B cell (primary cell): ENCODE data around the gene ATP6V0A1. TPM values are rescaled to one million over a fixed set of nuclear protein-coding genes. Genes with fewer than 3 reads are reported as not detected.
A peak's percentile ranks its signal among the peaks of the same experiment; 100 is the strongest.

ENCODE experiments used
- ATAC-seq: fragments of 200-7000 bp; cut with Tn5 transposase; one replicate; pipeline ENCODE4 v1.10.0; 2021; ENCODE audit warnings: low read depth, mild to moderate bottlenecking, moderate number of reproducible peaks, moderate library complexity
- CTCF ChIA-PET: fragments of 350-600 bp; sonication (Branson Sonifier 250); formaldehyde crosslinking; loops from one replicate; lab custom pipeline; 2021; ENCODE audit warnings: antibody characterized with exemption, inconsistent platforms; lab: Charles Lee
- POLR2A ChIA-PET: fragments of 350-600 bp; sonication (Branson Sonifier 250); formaldehyde crosslinking; loops from one replicate; lab custom pipeline; 2021; ENCODE audit warnings: antibody characterized with exemption; lab: Charles Lee
- DNase-seq: peaks from one replicate; pipeline ENCODE4 v3.0.0; 2013
- H2AFZ ChIP-seq: 2 replicates; pipeline ENCODE4 v1.6.1; 2012; ENCODE audit warnings: mild to moderate bottlenecking, low read depth, low read length; ENCODE audit not compliant: insufficient read depth, poor library complexity, severe bottlenecking
- H3K27ac ChIP-seq, 2 donors: 1 replicate in 1 of 2; 2 replicates in 1 of 2; pipeline ENCODE4 v1.5.1; 2012 to 2013; ENCODE audit warnings: low read length in 2 of 2, mild to moderate bottlenecking in 2 of 2, moderate library complexity in 1 of 2
- H3K27me3 ChIP-seq, 4 experiments: fragments of 200-600 bp in 1 of 4; sonication (generic) in 1 of 4; replicated peaks in 1 of 4; 1 replicate in 2 of 4; 2 replicates in 2 of 4; pipeline versions ENCODE4 v1.6.1 to v1.7.0; 2013 to 2016; ENCODE audit warnings: low read length in 3 of 4, mild to moderate bottlenecking in 2 of 4, mixed read lengths in 1 of 4, moderate library complexity in 1 of 4; ENCODE audit not compliant: insufficient read depth in 4 of 4, control insufficient read depth in 3 of 4; ENCODE audit errors: control extremely low read depth in 1 of 4
- H3K36me3 ChIP-seq, 2 experiments: replicated peaks in 1 of 2; 1 replicate in 1 of 2; 2 replicates in 1 of 2; pipeline versions ENCODE4 v1.6.1 to v1.7.1; 2013; ENCODE audit warnings: low read length in 1 of 2; ENCODE audit not compliant: insufficient read depth in 2 of 2, control insufficient read depth in 1 of 2; ENCODE audit errors: control extremely low read depth in 1 of 2, extremely low read depth in 1 of 2
- H3K4me1 ChIP-seq, 2 donors: fragments of 200-600 bp in 1 of 2; sonication (generic) in 1 of 2; 1 replicate in 1 of 2; 2 replicates in 1 of 2; pipeline versions ENCODE4 v1.5.1 to v1.6.1; 2013 to 2017; ENCODE audit warnings: low read length in 2 of 2; ENCODE audit not compliant: control insufficient read depth in 2 of 2, insufficient read depth in 2 of 2
- H3K4me2 ChIP-seq: replicated peaks from 2 replicates; pipeline ENCODE3; 2012; ENCODE audit warnings: mild to moderate bottlenecking, low read depth, low read length; ENCODE audit not compliant: poor library complexity, severe bottlenecking
- H3K4me3 ChIP-seq, 5 experiments: fragments of 200-600 bp in 1 of 5; sonication (generic) in 1 of 5; 1 replicate in 3 of 5; 2 replicates in 2 of 5; pipeline versions ENCODE4 v1.5.1 to v1.7.0; 2011 to 2016; ENCODE audit warnings: low read length in 4 of 5, mild to moderate bottlenecking in 4 of 5, low read depth in 2 of 5, control low read depth in 1 of 5, moderate library complexity in 1 of 5; ENCODE audit not compliant: insufficient read depth in 1 of 5; ENCODE audit errors: control extremely low read depth in 1 of 5, extremely low read depth in 1 of 5
- H3K79me2 ChIP-seq: fragments of 200-600 bp; sonication (generic); one replicate; pipeline ENCODE4 v1.6.0; 2016; ENCODE audit warnings: low read length; ENCODE audit not compliant: control insufficient read depth, insufficient read depth
- H3K9ac ChIP-seq: fragments of 200-600 bp; sonication (generic); 2 replicates; pipeline ENCODE4 v1.6.1; 2017; ENCODE audit warnings: mild to moderate bottlenecking, low read length, moderate library complexity
- H3K9me3 ChIP-seq, 3 donors: one replicate each; pipeline versions ENCODE4 v1.6.1 to v1.7.1; 2013; ENCODE audit warnings: low read length in 2 of 3; ENCODE audit not compliant: control insufficient read depth in 2 of 3, insufficient read depth in 1 of 3; ENCODE audit errors: control extremely low read depth in 1 of 3
- H4K20me1 ChIP-seq: 2 replicates; pipeline ENCODE4 v1.6.0; 2012; ENCODE audit warnings: mild to moderate bottlenecking, low read length; ENCODE audit not compliant: insufficient read depth, control insufficient read depth, poor library complexity, severe bottlenecking
- H3K27ac Mint-ChIP-seq: one replicate; pipeline ENCODE4 v1.8.0; 2021; ENCODE audit warnings: mixed read lengths
- H3K27me3 Mint-ChIP-seq: one replicate; pipeline ENCODE4 v1.8.0; 2021; ENCODE audit warnings: mixed read lengths
- H3K4me1 Mint-ChIP-seq: one replicate; pipeline ENCODE4 v1.8.0; 2021; ENCODE audit warnings: mixed read lengths
- H3K4me3 Mint-ChIP-seq: one replicate; pipeline ENCODE4 v1.8.0; 2021; ENCODE audit warnings: mixed read lengths
- H3K9me3 Mint-ChIP-seq: one replicate; pipeline ENCODE4 v1.8.0; 2022; ENCODE audit warnings: mixed read lengths; ENCODE audit not compliant: insufficient read depth
- EZH2 ChIP-seq: IDR thresholded peaks from 2 replicates; pipeline ENCODE4 v1.6.1; 2012; ENCODE audit warnings: borderline replicate concordance, low read depth, mild to moderate bottlenecking, moderate library complexity, low read length; ENCODE audit not compliant: insufficient read depth, poor library complexity, severe bottlenecking
- WGBS: methylation state at CpG from one replicate; pipeline ENCODE4 v1.1.5; 2013; ENCODE audit warnings: missing lambda C conversion rate; ENCODE audit not compliant: insufficient coverage; 5-methylcytosine and 5-hydroxymethylcytosine counted together
- intact Hi-C: fragments of 100-400 bp; cut with micrococcal nuclease; formaldehyde crosslinking; loops from one replicate; pipeline ENCODE4 v1.10.0; 2022
- polyA plus RNA-seq: library from polyadenylated mRNA; depleted of rRNA; stranded (reverse); fragments of >200 nt; gene quantifications from 2 replicates; pipeline ENCODE4 v1.2.3, GENCODE V29; 2012
- total RNA-seq, 2 donors: library from RNA; stranded (reverse); fragments of 120-200 nt in 1 of 2; gene quantifications; 1 replicate in 1 of 2; 2 replicates in 1 of 2; pipeline versions ENCODE4 v1.2.3 to v1.2.4, GENCODE V29; 2013 to 2022
- TF ChIP-seq, protein P1 (sequence below): fragments of 200-600 bp; IDR thresholded peaks from one replicate; pipeline ENCODE4 v1.8.0; 2022; ENCODE audit warnings: antibody characterized with exemption, mild to moderate bottlenecking

The ATP6V0A1 gene
- total and polyA plus RNA-seq, 2 donors (not counting 1 experiment from before 2014, with no cell fraction given) = 59.1 to 90.9 TPM

DNA sequence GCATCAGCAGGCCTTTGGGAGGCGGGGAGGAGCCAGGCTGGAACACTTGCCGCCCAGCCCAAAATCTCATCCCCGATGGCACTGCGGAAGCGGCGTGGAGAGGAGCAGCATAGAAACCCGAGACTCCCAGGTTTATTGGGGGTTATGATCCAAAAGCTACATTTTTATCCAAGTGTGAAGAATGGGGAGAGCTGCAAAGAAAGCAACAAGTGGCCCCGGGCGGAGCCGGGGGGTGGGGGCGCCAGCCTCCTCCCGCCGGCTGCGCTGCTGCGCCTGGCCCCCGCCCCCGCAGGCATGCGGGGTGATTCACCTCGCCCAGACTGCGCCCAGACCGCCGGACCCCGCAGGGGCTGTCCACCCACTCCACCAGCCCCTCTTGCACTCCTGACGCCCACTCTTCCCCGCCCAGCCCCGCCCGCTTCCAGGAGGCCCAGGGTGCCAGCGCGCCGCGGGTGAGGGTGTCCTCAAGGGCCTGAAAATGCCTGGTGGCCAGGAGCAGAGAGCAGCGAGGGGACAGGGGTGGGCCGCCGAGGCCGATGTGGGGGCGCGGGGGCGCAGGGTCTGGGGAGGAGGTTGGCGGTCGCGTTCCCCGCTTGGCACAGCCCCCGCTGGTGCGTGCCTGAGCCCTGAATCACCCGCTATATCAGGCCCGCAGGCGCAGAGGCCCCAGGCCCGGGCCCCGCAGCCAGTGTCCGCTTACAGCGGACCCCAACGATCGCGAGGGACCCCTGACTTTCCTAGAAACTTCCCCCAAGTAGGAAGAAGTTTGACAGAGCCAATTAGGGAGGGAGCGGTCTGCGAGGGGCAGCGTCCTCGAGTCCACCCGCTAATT lies 37.0 kb upstream of the ATP6V0A1 start:
- ATAC-seq (peak; percentile 36), DNase-seq (peak; percentile 41)
- peaks cover 23 to 24% of the 10 kb centered on the region in 2 donors for H3K4me1 ChIP-seq
- H3K27ac Mint-ChIP-seq = no peak overlapping the region
- H3K27me3 Mint-ChIP-seq = peaks cover 38% of the 10 kb centered on the region
- no peak overlapping the region for H3K27ac ChIP-seq
- H3K4me3 ChIP-seq = peak overlapping the region in 4 of 5 experiments; percentile 38 to 63 (median 50)
- peak overlapping the region; percentile 82 for H3K4me3 Mint-ChIP-seq
- ChIA-PET POLR2A (no interaction called here), CTCF (interaction anchor here (0.9 to 2.4 kb wide), 9 partner anchors 13 to 105 kb away, joined by 3 to 13 read pairs (median 4); no protein-coding TSS in a partner anchor)
- peak overlapping the region; percentile 56 for H3K9ac ChIP-seq
- peaks cover 21% of the 10 kb centered on the region for H3K4me1 Mint-ChIP-seq
- 2% methylated on average over 54 of the region's 59 CpGs for WGBS
- H4K20me1 ChIP-seq = no peaks in the 10 kb centered on the region
- peaks cover 0 to 13% (median 0%) of the 10 kb centered on the region in 3 donors for H3K9me3 ChIP-seq
- no peaks in the 10 kb centered on the region for H3K79me2 ChIP-seq
- peak overlapping the region; percentile 86 for H3K4me2 ChIP-seq
- TF ChIP-seq, protein P1, sequence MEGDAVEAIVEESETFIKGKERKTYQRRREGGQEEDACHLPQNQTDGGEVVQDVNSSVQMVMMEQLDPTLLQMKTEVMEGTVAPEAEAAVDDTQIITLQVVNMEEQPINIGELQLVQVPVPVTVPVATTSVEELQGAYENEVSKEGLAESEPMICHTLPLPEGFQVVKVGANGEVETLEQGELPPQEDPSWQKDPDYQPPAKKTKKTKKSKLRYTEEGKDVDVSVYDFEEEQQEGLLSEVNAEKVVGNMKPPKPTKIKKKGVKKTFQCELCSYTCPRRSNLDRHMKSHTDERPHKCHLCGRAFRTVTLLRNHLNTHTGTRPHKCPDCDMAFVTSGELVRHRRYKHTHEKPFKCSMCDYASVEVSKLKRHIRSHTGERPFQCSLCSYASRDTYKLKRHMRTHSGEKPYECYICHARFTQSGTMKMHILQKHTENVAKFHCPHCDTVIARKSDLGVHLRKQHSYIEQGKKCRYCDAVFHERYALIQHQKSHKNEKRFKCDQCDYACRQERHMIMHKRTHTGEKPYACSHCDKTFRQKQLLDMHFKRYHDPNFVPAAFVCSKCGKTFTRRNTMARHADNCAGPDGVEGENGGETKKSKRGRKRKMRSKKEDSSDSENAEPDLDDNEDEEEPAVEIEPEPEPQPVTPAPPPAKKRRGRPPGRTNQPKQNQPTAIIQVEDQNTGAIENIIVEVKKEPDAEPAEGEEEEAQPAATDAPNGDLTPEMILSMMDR = no peak
- TF ChIP-seq EZH2 = no peak
- H3K27me3 ChIP-seq = peaks cover 0 to 49% (median 27%) of the 10 kb centered on the region in 4 experiments
- H2AFZ ChIP-seq = peak overlapping the region; percentile 73
- H3K9me3 Mint-ChIP-seq = no peaks in the 10 kb centered on the region
- intact Hi-C loops = no loop called here
- H3K36me3 ChIP-seq = no peaks in the 10 kb centered on the region
